HTERT RPE-1 (cell line): ENCODE measurements around the gene TMEM132D.

Experiments
- in situ Hi-C: fragments of 300-500 bp; cut with MboI; formaldehyde crosslinking; loops from 4 replicates; pipeline ENCODE4 v1.14.3; 2020; ENCODE audit warnings: low sequenced_read_pairs

Gene TMEM132D

GRCh38 chr12:129873833-129874208, 30.0 kb downstream of the TMEM132D start:
- in situ Hi-C loops, result no loop called here

DNA sequence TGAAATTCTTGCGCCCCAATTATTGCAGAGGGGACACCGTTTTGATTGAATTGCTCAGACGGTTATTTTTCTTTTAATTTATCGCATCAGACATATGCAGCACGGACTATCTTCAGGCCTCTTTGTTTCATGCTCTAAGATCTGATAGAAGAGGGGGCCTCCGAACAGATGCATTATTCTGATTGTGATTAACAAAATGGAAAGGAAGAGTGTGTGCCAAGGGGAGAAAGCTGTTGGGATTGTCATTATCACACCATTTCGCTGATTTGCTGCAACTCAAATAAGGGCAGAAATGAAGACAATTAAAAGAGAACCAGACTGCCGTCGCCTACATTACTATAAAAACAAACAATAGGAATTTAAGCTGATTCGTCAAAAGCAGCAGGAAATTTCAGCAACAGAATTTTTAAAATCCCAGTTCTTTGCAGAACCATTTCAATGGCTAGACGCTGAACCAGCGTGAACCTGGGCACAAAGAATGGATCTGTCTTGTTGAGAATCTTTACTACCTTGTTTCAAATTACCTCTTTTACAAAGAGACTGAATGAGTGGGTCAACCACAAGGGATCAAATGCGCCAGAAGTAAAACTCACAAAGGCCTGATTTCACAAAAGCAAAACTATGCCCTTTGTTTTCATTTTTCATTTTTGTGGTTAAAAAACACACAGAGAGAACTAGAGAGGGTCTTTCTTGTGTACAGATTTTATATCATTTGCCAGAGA, 30.6 kb downstream of the TMEM132D start:
- in situ Hi-C loops, result no loop called here

DNA sequence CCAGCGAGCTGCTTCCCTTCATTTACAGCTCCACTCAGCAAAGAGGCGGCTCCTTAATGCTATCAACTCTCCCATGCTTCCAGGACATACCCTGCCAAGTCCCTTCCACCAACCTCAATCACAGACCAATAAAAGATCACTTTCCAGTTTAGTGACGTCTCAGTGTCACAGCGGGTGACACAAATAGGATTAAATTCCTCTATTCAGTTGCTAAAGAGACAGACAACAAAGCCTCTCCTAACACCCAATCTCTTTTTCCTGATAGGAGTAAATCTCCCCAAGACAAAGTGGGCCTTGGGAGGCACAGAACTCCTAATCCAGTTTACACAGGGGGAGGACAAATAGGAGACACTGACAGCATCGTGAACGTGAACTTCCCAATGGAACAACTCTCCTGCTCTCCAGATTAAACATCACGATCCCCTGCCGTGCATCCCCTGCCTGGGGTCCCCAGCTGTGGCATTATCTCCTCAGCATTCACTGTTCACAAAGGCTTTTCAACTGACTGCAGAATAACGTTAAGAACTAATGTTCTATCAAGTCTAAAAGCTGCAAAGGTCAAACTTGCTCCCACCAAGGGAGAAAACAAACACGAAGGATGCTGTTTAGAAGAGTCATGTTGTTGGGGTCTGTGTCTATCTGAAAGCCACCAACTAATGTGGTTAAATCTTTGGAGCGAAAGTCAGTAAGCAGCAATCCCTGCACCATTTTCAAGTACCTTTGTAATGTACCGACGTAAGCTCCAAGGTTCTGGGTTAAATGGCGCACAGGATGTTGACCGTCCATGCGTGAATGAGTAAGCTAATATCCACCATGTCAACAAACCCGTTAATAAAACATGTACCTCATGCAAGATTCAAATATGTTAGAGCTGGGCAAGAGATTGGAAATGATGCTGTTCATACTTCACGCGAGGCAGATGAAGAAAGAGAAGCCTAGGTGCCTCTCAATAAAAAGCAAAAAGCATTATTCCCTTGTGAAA, 31.5 kb downstream of the TMEM132D start:
- in situ Hi-C loops, result no loop called here

DNA sequence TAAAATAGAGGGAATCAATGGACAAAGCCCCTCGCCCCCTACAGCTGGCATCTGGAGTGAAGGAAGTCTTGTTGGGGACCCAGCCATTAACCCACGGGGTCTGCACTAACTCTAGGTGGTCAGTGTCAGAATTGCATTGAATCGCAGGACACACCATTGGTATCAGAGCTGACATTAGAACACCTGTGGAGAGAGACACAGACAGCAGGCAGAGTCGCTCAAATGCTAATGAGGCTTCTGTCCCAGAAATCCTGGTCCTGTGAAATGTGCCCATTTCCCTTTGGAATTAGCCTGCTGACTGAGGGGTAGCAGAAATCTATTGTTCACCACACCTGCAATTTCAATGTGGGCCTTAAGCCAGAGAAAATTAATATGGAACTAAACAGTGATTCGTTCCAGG, 33.0 kb downstream of the TMEM132D start:
- in situ Hi-C loops, result no loop called here

DNA sequence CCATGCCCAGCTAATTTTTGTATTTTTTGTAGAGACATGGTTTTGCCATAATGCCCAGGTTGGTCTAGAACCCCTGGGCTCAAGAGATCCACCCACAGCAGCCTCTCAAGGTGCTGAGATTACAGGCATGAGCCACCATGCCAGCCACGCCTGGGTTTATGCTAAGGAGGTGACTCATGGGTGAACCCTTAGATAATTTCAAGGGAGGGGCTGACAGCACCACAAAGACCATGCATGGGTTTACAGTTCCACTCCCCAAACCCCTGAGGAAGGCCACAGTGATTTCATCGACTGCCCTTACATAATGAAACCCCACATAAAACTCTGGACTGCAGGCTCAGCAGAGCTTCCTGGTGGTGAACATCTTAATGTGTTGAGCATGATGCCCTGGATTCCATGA, 33.7 kb downstream of the TMEM132D start:
- in situ Hi-C loops, result no loop called here

DNA sequence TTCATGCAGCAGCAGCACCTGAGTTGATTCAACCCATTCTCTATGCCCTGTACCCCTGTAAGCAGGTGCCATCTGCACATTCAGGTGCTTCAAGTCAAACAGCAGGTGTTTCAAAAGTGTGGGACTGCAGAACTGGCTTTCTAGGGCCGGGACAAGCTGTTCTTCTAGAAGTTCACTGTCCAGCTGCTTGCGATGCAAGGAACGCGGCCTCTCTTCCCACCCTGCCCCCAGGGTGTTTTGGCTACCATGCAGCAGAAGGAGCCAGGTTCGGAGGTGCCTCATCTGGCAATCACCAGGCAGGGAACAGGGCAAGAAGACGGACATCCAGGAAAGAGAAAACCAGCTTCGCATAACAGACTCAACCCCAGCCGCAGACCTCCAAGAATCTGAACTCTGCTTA, 35.2 kb downstream of the TMEM132D start:
- in situ Hi-C loops, result no loop called here

DNA sequence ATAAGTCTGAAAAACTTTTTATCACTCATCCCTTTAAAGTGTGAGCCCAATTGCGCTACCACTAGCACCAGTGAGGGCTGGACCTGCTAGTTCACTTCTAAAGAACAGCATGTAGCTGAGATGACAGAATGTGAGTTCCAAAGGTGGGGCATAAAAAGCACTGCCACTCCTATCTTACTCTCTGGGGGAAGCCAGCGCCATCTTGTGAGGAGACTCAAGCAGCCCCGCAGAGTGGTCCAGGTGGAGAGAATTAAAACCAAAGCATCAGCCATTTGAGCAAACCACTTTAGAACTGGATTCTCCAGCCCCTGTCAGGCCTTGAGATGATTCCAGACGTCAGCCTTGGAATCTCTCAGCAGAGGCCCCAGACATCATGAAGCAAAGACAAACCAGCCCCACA, 39.9 kb downstream of the TMEM132D start:
- in situ Hi-C loops, result no loop called here

DNA sequence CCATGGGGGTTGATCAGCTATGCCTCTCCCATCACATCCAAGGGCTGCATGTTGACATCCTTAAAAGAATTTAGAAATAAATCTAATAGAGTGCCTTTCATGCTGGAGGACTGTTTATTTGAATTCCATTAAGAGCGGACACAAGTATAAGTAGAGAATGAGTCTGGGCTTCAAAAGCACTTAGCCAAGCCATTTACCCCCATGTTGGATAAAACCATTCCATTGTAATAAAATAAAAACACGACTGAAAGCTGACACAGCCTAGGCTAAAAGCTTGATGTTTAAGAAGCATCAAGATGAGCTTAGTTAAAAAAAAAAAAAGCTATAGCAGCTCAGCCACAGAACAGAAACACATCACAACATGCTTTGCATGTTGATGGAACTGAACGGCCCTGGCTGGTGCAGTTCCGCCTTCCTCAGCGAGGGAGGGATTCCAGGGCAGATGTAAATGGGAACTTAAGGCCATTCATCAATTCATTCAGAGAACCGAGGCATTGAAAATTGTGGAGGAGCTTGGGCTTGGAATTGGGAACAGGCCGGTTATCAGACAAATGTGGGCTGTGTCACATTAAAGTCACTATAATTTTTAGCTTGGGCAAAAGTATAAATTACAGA, 41.2 kb downstream of the TMEM132D start:
- in situ Hi-C loops, result no loop called here

- in situ Hi-C loops, result no loop called here
Measured at GRCh38 chr12:129861951-129862350, 41.9 kb downstream of the TMEM132D start.

- in situ Hi-C loops, result no loop called here
Measured at GRCh38 chr12:129854591-129854990, 49.2 kb downstream of the TMEM132D start.

DNA sequence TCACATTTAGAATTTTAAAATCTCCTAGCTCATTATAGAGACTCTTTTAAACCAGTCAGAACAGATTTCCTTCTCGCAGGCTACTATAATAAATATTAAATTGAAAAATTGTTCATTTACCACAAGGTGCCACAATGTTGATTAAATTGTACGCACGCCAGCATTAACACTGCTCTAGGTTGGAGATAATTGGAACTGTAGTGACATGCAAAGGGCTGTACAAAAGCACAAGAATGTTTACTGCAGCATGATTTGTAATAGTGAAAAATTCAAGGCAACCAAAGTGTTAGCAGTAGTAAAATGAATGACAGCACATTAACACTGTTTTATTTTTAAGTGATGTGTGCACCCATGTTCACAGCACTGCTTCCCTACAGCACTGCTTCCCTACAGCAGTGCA, 52.5 kb downstream of the TMEM132D start:
- in situ Hi-C loops, result no loop called here

GRCh38 chr12:129848876-129849275, 54.9 kb downstream of the TMEM132D start:
- in situ Hi-C loops, result no loop called here

DNA sequence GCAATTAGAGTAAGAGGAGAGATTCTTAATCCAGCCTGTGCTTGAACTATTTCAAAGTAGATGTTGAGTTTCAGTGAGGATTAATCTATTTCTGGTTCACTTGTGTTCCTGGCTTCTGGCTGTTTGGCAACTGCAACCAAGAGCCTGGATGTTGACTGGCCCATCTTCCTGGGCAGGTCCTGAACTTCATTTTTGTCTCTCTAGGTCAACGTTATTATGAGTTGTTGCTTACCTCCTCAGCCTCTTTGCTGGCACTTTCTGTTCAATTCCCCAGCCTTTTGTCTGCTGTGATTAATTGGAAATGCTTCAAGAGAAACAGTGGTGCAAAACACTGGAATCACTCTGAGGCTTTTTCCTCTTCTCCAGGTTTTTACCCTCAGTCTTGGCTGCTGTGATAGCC, 56.8 kb downstream of the TMEM132D start:
- in situ Hi-C loops, result no loop called here

DNA sequence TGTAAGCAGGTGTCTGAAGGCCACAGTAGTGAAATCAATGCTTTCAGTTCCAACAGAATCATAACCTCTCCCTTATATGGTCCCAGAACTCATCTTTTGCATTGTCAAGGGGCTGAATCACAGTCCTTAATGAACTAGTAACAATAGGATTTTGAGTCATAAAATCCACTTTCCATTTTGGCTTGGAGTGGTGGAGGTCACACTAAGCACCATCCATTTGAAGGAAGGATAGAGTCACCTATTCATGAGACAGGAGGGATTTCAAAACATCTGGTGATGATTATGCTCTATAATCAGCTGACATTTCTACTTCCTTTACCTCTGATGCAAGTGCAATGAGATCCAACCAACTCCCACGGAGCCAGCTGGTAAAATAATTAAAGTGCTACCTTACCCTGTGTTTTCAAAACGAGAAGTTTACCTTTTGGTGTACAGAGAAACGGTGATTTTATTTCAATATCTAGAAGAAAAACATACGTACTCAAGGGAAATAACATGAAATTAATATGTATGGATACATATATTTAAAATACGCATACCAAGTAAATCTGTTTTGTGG, 59.1 kb downstream of the TMEM132D start:
- in situ Hi-C loops, result no loop called here

DNA sequence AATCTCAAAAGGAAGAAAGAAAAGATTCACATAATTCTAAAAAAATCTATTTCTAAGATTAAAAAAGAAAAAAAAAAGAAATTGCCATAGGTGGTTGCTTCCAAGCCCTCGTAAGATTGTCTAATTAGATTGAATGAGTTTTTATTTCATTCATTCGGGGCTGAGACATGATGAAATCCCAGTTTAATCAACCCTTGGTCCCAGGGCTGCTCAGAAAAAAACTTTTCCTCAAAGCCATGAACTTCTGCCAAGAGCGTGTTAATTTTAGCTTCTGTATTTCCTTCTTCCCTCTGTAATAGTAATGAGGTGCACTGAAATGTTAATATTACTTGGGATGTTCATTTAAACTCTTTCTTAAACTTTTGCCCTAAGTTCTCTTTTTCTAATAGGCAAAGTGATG, 62.6 kb downstream of the TMEM132D start:
- in situ Hi-C loops, result no loop called here

GRCh38 chr12:129840145-129840884, 63.5 kb downstream of the TMEM132D start:
- in situ Hi-C loops, result no loop called here

DNA sequence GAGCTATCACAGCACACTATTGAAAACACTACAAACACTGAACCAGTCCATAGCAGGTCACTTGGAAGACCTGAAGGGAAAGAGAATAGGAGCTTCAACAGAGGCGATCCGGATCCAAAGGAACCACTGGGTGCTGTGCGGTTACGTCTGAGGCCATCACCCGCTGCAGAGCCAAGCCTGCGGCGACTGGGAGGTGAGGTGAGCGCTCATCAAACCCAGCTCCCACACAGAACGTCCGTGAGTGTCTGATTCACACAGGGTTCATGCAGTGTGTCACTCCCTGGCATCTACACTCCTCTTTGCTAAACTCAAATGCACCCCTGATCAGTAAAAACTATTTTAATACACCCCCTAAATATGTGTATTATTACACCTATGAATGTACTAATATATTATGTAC, 64.1 kb downstream of the TMEM132D start:
- in situ Hi-C loops, result no loop called here

DNA sequence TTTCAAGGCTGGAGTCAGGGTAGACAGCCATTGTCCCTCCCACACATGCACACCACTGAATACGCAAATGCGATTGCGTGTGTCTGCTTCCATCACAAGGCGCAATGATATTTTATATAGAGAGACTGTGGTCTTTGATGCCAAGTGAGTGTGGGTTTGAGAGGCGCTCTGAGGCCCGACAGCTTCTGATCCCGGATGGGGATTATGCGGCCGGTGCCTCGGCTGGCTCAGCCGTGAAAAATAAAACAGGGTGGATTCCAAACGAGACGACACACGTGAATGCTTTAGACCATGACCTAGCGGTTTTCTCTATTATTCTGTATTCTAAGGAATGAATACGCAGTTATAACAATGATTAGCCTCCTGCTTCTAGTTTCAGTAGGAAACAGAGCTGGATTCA, 72.5 kb downstream of the TMEM132D start:
- in situ Hi-C loops, result no loop called here

DNA sequence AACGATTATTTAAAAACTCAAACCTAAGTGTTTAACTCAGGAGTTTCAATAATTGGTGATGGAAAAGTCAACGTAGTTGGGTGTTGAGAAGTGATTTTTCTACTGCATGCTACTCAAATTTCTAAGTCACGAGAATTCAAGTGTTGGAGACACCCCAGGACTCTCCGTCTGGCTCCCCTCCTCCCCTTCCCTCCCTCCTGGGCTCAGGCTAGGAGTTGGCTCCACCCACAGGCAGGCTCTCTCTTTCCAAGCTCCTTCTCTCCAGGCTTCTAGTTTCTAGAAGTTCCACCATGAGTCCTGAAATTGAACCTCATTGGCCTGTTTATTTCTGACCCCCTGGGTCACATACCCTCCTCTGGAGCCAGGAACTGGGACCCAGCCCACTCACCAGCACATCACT, 73.0 kb downstream of the TMEM132D start:
- in situ Hi-C loops, result no loop called here

DNA sequence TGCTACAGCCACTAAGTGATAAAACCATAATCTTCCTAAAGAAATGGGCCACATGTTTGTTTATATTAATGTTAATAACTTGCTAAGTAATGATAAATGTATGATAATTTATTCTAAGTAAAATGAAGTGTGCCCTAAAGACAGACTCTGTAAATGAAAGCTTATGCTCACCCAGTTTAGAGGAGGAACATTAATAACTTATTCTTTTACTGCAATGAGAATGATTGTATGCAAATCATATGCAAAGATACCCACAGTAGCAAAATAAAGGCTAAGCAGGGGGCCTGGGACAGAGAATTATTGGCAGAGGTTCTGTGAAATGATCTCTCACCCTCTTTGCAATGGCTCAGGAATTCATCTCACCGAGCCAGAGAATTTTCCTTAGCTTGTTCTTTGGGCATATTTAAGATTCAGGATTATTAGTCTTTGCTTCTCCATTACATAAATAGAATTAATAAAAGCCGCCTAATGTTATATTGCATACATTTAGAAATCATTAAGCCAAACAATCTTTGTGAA, 75.9 kb downstream of the TMEM132D start:
- in situ Hi-C loops, result no loop called here
